DMS153 (cell line): Measurements from ENCODE around the gene TRAF3.
"Not testable (repeated sequence)": the region's sequence is repeated elsewhere in the genome, so short reads cannot be mapped to it uniquely, and the experiment has no call there.

ENCODE experiments used
- DNase-seq: peaks from one replicate; lab custom pipeline; 2025; lab: John Stamatoyannopoulos, UW

Gene TRAF3

DNA sequence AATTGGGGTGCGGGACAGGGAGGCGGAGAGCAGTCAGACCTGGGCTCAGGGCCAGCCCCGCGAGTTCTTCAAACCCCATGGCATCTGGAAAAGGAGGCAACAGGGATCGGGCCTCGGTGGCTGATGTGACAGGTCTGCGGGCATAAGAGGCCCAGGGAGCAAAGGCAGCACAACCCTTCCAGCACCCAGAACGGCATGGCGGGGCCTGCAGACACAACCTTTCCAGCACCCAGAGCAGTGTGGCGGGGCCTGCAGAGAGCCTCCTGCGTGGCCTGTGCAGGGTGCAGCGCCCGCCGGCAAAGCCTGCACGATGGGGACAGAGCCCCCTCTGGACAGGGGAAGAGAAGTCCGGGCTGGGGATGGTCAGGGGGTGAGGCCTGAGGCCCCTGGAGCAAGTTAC is 26.2 kb upstream of the TRAF3 start:
- DNase-seq: no peak

DNA sequence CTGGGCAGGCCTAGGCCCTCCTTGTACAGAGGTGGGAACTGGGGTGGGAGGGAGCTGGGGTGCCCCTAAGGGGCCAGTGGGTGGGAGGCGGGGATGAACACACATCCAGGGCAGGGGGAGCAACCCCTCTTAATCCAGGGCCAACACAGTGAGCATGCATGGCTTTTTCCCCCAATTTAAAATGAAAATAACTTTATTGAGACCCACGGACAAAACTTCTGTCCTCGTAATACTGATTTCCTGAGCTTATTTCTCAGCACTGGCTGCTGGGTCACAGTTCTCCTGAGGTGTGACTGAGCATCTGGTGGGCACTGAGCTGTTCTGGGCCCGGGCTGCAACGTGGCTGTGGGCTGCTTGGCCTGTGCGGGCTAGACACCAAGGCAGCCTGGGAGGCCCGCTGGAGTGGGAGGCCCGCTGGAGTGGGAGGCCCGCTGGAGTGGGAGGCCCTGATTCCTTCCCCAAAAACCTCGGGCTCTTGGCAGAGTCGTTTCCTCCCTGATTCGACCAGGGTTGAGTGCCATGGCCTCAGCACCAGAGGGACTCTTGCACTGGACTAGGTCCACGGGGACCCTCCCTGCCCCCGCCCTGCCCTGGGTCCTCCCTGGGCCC is 24.9 kb upstream of the TRAF3 start:
- no peak for DNase-seq

DNA sequence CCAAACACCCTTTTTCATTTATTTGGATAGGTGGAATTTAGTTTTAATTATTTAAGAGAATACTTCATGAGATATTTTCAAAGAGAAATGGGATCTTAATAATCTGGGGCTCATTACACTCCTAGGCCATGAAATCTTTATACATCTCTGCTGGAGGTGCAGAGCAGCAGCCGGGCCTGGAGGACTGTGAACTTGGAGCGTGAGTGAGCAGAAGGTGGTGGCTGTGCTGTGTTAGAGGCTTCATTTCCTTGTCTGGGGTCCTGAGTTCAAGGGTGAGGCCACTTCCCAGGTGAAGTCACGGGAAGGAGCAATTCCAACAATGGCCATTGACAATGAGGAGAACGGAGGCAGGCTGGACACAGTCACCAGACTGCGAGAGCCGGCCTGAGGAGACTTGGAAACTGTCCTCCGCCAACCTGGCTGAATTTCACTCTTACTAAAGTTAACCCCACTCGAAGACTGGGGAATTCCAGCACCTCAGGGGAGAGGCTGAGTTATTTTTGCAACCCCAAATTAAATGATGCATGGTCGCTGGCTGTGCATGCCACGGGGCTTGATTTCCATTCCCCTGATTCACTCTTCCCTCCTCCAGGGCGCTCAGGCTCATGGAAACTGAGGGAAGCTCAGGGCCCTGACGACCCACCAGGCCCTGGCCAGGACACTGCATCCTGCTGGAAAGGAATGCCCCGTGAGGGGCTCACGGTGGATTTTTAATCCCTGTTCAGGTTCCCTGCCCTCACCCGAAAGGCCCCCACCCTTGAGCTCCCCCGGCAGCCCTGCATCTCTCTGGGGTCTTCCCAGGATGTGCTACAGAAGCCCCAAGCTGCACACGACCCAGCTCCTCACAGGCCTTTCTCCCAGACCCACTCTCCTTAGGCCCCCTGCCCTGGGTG is 22.6 kb upstream of the TRAF3 start:
- DNase-seq: no peak

DNA sequence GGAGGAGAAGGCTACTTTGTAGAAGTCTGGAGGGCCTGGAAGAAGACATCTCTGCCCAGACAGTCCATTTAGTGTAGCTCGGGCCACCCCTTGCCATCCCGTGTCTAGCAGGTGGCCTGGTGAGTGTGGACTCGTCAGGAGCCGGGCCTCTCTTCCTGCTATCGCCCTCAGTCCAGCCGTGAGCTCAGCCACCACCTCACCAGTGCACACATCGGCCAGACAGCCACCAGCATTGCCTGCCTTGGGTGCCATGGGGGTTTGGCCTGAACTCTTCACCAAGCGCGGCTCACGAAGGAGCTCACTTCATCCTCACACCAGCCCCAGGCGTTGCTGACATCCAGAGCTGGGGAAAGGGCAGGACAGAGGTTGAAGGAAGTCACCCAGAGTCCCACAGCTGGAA is 19.6 kb upstream of the TRAF3 start:
- DNase-seq: no peak

DNA sequence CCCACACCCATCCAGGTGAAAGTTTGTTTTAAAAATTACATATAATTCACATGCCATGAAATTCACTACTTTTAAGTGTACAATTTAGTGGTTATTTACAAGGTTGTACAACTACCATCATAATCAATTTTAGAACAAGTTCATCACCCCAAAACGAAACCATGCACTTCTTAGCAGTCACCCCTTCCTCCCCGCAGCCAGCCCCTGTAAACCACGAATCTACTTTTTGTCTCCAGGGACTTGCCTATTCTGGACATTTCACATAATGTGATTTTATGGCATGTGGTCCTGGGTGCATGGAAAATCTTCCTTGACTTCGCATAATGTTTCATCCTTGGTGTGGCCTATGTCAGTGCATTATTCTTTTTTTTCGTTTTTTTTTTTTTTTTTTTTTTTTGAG is 19.2 kb upstream of the TRAF3 start:
- no peak for DNase-seq

DNA sequence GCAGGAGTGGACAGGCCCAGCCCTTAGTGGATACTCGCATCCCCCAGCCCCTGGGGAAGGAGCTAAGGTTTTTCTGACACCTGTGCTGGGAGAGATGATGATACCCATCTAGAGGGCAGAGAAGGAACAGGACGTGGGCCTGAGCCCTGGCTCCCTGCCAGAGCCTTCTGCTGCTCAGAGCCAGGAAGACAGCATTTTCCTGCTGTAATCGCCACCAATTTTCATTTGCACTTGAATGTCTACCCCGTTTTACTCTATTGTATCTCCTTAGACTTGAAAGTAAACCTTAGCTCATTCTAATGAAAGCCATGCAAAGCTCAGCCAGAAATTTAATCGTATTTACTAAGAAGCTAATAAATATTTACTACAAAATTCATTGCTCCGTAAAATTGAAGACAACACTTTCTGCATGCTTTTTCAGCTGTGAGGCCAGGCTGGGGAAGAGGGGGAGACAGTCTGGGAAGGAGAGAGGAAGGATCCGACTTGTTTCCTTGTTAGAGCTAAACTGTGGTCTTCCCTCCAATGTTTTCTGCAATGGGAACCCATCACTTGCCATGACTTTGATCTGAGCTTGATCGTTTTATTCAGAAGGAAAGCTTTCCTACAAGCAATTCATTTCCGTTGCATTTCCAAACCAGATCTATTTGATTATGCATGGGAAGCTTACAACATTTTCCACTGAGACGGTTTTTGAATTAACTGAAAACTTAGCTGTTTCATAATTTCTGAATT is 17.6 kb upstream of the TRAF3 start:
- DNase-seq: no peak

DNA sequence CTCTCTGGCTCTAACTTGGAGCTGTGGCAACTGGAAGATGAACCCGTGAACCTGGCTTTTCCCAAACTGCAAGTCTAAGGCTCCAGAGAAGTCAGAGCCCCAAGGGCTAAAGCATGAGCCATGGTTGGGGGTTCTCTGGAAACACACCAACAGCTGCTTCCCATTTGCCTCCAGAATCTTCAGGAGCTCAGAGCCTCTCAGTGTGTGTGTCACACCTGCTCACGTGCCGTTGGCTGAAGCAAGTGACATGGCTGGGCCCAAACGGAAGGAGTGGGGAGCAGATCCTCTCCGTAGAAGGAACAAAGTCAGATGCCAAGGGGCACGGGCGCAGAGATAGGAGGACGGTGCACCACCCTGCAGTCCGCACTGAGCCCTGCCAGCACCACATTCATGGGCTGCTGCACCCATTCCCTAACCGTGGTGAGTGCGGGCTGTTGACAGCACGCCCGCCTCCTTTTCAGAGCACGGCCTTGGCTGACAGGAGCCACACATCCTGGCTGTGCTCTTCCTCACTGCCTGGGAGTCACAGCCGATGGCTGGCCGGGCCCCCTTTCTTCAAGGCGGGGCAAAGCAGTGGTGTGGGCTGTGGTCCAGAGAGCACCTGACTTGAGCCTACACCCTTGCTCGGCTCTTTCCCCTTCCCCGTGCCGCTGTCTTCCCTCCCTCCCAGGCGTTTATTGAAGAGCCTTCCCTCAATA is 16.6 kb upstream of the TRAF3 start:
- DNase-seq: no peak

DNA sequence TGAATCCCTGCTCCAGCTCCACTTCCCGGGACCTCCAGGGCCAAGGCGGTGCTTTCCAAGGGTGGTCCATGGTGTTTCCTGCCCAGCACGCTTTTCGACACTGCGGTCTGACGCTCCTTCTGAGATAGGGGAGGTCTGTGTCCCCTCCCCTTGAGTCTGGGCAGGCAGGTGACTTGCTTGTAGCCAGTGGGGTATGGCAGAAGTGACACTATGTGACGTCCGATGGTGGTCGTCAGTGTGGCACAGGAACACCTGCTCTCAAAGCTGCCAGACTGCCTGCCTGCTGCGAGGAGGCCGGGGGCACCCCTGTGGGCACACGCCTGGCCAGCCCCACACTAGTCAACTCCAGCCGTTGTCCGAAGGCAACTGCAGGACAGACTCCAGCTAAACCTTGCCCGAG is 16.0 kb upstream of the TRAF3 start:
- no peak for DNase-seq

DNA sequence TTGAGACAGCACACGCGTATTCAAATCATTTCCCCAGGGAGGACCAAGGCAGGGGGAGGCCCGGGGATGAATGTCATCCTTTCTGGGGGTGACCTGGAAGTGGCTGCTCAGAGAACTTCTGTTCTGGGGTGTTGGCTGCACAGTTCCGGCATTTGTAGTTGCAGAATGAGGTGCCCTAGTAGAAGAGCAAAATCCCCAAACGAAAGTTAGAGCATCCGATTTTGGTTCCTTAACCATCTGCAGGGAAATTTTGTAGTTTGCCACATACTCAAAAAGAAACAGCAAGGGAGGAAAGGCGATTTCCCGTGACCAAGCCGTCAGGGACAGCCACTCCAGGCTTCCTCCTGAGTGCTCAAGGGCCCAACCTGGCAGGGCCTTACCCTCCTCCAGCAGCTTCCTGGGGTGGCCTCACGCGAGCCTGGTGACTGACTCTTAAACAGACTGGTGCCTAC is 13.0 kb upstream of the TRAF3 start:
- DNase-seq: no peak

DNA sequence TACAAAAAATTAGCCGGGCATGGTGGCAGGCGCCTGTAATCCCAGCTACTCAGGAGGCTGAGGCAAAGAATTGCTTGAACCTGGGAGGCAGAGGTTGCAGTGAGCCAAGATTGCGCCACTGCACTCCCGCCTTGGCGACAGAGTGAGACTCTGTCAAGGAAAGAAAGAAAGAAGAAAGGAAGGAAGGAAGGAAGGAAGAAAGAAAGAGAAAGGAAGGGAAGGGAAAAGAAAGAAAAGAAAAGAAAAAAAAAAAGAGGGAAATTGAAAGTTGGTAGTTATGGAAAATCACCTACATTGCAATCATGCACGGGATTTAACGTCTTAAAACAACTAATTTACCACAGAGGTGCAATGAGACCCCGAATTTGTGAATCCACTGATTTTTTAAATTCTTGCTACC is 11.5 kb upstream of the TRAF3 start:
- not testable (repeated sequence) for DNase-seq

DNA sequence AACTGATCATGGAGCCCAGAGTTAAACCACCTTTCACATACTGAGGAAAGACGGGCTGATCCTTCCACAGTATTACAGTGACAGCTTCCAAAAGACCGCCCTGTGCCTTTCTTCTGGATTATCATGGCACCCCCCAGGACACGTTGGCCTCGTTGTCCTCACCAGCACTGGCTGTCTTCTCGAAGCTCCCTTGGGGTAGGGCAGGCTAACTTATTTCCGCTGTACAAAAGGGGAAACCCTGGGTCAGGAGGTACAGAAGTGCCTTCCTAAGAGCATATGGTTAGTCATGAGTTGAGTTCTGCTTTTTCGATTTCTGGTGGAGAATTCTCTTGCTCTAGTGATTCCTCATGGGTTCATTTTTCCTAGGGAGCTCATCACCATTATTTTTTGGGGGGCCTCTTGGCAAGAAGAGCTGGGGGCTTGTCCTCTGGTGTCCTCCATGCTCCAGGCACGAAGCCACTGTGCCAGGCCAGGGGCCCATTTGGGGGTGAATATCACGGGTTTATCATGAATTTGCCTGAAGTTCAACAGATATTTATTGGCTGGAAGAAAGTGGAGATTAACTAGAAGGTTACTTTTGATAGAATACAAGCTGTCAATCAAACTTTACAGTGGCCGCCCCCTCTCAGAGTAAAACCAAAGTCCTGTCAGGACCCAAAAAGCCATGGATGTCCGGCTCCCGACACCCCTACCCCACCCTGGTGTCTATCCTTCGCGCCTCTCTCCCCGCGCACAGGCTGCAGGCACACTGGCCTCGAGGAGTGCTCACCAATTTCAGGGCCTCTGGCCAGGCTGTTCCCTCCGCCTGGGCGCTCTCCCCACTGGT is 8.8 kb upstream of the TRAF3 start:
- DNase-seq: no peak

DNA sequence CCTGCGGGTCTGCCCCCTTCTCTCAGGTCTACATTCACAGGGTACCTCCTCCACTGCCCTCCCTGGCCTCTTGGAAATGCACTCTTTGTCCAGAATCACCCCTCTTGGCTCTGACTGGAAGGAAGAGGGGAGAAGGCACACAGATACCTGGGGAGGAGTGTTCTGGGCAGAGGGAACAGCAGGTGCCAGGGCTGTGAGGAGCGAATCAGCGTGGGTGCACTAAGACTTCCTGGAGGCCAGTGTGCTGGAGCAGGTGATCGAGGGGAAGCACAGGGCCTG is 8.3 kb upstream of the TRAF3 start:
- no peak for DNase-seq

DNA sequence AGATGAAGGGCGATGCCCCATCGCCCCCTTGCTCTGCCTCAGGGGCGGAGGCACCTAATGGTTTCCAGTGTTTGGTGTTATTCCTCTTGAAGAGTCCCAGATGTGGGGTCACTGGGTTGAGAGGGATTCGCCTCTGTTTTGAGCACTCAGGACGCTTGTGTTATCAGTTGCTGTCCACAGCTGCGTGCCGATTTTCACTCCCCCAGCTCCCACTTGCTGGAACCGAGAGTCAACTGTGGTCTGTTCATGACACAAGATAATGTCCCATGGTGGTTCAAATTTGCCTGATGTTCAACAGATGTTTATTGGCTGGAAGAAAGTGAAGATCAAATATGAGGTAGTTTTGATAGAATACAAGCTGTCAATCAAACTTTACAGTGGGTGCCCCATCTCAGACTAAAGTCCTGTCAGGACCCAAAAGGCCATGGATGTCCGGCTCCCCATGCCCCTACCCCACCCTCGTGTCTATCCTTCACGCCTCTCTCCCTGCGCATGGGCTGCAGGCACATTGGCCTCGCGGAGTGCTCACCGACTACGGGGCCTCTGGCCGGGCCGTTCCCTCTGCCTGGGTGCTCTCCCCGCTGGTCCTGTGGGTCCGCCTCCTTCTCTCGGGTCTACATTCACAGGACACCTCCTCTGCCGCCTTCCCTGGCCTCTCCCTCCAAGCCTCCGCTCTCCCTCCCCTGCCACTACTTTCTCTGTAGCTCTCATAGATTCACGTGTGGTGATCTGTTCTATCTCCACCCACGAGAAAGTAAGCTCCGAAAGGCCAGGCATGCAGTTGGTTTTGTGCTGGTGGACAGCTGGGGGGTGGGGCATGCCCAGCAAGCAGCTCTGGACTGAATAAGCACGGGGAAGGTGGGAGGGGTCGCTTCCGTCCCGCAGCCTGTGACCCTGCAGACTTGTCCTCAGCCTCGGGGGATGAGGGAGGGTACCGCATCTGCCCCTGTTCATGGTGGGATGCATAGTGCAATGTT is 6.8 kb upstream of the TRAF3 start:
- DNase-seq: no peak

DNA sequence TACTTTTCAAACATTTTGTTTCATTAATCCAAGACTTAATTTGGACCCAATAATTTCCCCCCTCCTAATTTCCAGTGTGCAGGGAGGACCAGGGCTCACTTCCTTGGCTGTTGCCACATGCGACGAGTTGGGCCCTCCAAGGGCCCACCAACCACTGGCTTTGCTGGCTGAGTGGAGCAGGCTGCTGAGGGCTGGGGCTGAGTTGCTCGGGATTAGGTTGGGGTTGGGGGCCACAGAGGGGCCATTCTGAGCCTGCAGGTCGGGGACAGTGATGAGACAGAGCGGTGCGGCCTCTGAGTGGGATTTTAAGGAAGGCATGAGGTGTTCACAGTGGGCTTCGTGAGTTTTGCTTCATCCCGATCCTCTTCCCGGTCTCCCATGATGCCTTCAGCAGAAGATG is 6.1 kb upstream of the TRAF3 start:
- DNase-seq: no peak

DNA sequence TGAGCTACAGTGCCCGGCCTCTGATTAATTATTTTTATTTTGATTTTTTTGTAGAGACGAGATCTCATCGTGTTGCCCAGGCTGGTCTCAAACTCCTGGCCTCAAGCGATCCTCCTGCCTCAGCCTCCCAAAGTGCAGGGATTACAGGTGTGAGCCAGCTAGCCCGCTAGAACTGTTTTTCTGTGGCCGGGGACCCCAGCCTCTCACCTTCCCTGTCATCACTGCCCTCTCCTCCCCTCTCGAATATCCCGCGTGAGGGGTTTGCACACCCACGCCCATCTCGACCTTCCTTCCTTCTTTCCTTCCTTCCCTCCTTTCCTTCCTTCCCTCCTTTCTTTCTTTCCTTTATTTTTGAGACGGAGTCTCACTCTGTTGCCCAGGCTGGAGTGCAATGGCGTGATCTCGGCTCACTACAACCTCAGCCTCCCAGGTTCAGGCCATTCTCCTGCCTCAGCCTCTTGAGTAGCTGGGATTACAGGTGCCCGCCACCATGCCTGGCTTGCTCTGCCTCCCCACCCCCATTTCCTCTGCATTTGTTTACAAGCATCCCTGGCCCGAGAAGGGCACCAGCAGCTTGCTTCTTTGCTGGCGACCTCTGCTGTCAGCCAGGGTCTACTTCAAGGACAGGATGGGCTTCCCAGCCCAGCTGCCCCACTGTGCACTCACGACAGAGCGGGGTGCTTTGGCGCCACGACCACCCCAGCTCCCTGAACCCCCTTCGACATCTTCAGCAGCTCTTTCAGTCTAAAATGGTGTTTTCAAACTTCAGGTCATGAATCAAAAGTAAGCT is 4.3 kb upstream of the TRAF3 start:
- DNase-seq: no peak

DNA sequence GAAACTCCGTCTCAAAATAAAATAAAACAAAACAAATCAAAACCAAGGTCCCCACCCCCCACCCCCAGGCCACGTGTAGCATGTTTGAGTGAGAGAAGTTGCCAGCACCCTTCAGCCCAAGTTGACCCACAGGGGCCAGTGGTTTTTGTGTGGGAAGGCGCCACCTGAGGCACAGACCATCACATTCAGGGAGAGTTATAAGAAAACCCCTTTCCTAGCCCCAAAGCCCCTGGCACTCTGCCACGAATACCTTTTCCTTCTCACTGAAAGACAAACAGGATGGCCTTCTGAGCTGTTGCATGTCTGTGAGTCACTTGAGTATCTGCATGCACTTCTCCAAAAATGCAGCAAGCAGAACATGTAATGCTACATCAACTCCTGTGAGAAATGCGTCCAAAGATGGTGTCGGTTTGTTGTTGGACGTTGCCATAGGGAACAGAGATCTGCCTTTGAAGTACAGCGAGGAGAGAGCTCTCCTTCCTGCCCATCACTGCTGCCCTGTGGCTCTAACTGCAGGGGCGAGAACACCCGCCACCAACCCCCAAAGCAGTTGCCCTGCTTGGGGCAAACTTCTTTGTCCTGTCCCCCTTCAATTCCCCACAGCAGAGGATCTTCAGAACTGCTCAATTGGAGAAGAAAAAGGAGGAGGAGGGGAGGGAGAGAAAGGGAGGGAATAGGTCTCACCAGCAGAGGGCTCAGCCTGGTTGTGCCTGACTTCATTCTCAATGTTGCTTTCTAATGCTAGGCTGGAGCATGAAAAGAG is 2.7 kb upstream of the TRAF3 start:
- no peak for DNase-seq

DNA sequence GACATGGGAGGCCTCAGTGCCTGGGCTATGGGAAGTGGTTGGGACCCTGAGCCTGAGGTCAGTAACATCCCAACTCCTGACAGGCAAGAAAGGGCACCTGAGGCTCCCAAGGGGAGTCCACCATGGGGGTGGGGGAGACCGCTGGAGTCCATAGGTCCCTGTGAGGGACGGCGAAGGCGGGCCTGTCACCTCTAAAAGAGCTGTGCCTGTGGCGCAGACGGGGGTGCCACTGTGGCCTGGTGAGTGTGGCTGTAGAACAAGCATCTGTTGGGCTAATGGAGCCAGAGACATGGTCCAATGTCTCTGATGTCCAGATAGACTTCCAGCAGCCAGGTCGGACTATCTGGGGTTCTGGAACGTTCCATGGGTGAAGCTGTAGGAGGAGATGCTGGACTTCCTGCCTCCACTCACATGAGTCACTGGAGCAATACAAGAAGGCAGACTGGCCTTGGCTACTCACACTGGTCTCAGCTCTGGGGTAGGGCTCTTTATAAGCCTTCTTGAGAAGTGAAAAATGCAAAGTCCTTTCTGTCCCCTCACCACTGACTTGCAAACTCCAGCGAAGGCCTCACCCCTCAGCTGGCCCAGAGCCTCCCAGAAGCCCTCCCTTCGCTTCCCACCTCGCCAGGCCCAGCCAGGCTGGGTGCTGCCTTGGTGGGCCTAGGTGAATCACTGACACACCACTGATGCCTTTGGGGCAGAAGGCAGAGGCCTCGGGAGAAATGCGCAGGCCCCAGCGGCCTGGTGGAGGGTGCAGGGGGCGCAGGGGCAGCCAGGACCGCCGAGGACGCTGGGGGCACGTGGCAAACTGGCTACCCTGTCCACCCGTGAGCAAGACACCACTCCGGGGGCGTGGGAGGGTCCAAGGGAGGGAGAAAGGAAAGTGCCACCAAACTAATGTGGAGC is 1.1 kb upstream of the TRAF3 start:
- DNase-seq: no peak
